HL-60 (cell line): ENCODE results near the gene FUT9.
A peak's percentile ranks its signal among the peaks of the same experiment; 100 is the strongest.

Experiments
- GABPA ChIP-seq: IDR thresholded peaks from 2 replicates; pipeline ENCODE4 v1.6.1; 2012; ENCODE audit warnings: low read depth
- POLR2AphosphoS5 ChIP-seq: IDR thresholded peaks from 2 replicates; pipeline ENCODE4 v1.6.1; 2012; ENCODE audit warnings: low read depth
- REST ChIP-seq: IDR thresholded peaks from 2 replicates; pipeline ENCODE4 v1.6.1; 2012; ENCODE audit warnings: low read depth; ENCODE audit not compliant: insufficient replicate concordance
- SPI1 ChIP-seq: IDR thresholded peaks from 2 replicates; pipeline ENCODE4 v1.6.1; 2012; ENCODE audit warnings: low read depth, mild to moderate bottlenecking, borderline replicate concordance
- TF ChIP-seq, protein P1 (sequence below): IDR thresholded peaks from one replicate; pipeline ENCODE4 v1.5.1; 2011; ENCODE audit warnings: low read length, control low read depth, inconsistent platforms; ENCODE audit not compliant: insufficient read depth

- TF ChIP-seq, protein P1, sequence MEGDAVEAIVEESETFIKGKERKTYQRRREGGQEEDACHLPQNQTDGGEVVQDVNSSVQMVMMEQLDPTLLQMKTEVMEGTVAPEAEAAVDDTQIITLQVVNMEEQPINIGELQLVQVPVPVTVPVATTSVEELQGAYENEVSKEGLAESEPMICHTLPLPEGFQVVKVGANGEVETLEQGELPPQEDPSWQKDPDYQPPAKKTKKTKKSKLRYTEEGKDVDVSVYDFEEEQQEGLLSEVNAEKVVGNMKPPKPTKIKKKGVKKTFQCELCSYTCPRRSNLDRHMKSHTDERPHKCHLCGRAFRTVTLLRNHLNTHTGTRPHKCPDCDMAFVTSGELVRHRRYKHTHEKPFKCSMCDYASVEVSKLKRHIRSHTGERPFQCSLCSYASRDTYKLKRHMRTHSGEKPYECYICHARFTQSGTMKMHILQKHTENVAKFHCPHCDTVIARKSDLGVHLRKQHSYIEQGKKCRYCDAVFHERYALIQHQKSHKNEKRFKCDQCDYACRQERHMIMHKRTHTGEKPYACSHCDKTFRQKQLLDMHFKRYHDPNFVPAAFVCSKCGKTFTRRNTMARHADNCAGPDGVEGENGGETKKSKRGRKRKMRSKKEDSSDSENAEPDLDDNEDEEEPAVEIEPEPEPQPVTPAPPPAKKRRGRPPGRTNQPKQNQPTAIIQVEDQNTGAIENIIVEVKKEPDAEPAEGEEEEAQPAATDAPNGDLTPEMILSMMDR = no peak
- TF ChIP-seq GABPA = no peak
- TF ChIP-seq POLR2AphosphoS5 = no peak
- no peak for TF ChIP-seq SPI1
- peak; percentile 95 for TF ChIP-seq REST
Observed at GRCh38 chr6:96116674-96117073, 100.9 kb downstream of the FUT9 start.
